Natural killer cell (primary cell): ENCODE data around the gene TRABD. TPM values are rescaled to one million over a fixed set of nuclear protein-coding genes. Genes with fewer than 3 reads are reported as not detected.

Experiments used
- ATAC-seq, 3 donors: fragments of 150-1000 bp in 2 of 3; fragments of 200-7000 bp in 1 of 3; cut with Tn5 transposase; 1 replicate in 1 of 3; 2 replicates in 2 of 3; pipeline ENCODE4 v1.10.0; 2021; ENCODE audit warnings: mild to moderate bottlenecking in 2 of 3, moderate library complexity in 2 of 3
- DNase-seq, 2 donors: peaks; one replicate each; pipeline versions ENCODE4 v3.0.0 to v3.0.0-alpha.2; 2013 to 2021; ENCODE audit warnings: mixed read lengths in 1 of 2
- H3K27ac ChIP-seq: one replicate; pipeline ENCODE4 v1.5.1; 2013; ENCODE audit warnings: mild to moderate bottlenecking, low read length
- H3K27me3 ChIP-seq: one replicate; pipeline ENCODE4 v1.6.1; 2013; ENCODE audit warnings: low read length; ENCODE audit not compliant: control insufficient read depth, insufficient read depth
- H3K36me3 ChIP-seq: one replicate; pipeline ENCODE4 v1.6.1; 2013; ENCODE audit warnings: low read length; ENCODE audit not compliant: control insufficient read depth, insufficient read depth
- H3K4me1 ChIP-seq: one replicate; pipeline ENCODE4 v1.6.1; 2013; ENCODE audit warnings: low read length; ENCODE audit not compliant: control insufficient read depth, insufficient read depth
- H3K4me3 ChIP-seq: one replicate; pipeline ENCODE4 v1.5.1; 2013; ENCODE audit warnings: low read length
- H3K9me3 ChIP-seq: one replicate; pipeline ENCODE4 v1.6.1; 2013; ENCODE audit warnings: low read length; ENCODE audit not compliant: control insufficient read depth, insufficient read depth
- H3K27ac Mint-ChIP-seq, 2 donors: one replicate each; pipeline ENCODE4 v1.8.0; 2022; ENCODE audit warnings: mild to moderate bottlenecking in 2 of 2, mixed read lengths in 2 of 2, moderate library complexity in 1 of 2
- H3K27me3 Mint-ChIP-seq, 2 donors: one replicate each; pipeline ENCODE4 v1.8.0; 2022; ENCODE audit warnings: low read depth in 2 of 2, mixed read lengths in 2 of 2
- H3K36me3 Mint-ChIP-seq: one replicate; pipeline ENCODE4 v1.8.0; 2022; ENCODE audit warnings: mixed read lengths
- H3K4me1 Mint-ChIP-seq, 2 donors: one replicate each; pipeline ENCODE4 v1.8.0; 2022; ENCODE audit warnings: mixed read lengths in 2 of 2
- H3K4me3 Mint-ChIP-seq: one replicate; pipeline ENCODE4 v1.8.0; 2022; ENCODE audit warnings: mild to moderate bottlenecking, moderate library complexity, mixed read lengths
- H3K9me3 Mint-ChIP-seq, 2 donors: one replicate each; pipeline ENCODE4 v1.8.0; 2022; ENCODE audit warnings: mixed read lengths in 2 of 2
- CTCF ChIP-seq: fragments of 200-600 bp; IDR thresholded peaks from one replicate; pipeline ENCODE4 v1.8.0; 2022; ENCODE audit warnings: antibody characterized with exemption
- WGBS: methylation state at CpG from one replicate; pipeline ENCODE4 v1.1.7; 2013; ENCODE audit warnings: missing lambda C conversion rate; ENCODE audit not compliant: insufficient coverage; 5-methylcytosine and 5-hydroxymethylcytosine counted together
- intact Hi-C: fragments of 100-400 bp; cut with micrococcal nuclease; formaldehyde crosslinking; loops from one replicate; pipeline ENCODE4 v1.14.2; 2022
- total RNA-seq, 4 donors: library from RNA; stranded (reverse); fragments of 120-200 nt in 1 of 4; gene quantifications; one replicate each; pipeline versions ENCODE4 v1.2.3 to v1.2.4, GENCODE V29; 2013 to 2022

TRABD gene
- total RNA-seq, 3 donors from 2014 or later (not counting 1 experiment from before 2014, with no cell fraction given) = 129 to 138 (median 132) TPM

DNA sequence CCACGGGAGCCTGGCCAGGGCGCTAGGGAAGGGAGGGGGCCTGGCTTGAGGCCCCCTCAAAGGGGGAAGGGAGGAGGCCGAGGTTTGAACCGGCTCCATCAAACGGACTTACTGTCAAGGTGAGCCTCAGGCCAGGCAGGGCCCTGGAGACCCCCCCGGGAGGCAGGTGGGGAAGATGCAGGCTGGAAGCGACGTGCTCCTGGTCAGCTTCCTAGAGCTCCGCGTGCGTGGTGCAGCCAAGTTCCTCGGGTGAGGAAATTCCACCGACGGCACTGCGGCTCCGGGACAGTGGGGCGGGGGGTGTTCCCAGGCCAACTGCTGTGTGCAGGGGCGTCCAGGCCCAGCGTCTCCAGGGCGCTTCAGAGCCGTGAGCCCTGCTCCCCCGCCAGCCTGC, 7.2 kb upstream of the TRABD start:
- Histone ChIP-seq H3K4me3 (no peak overlapping the region), H3K27me3 (no peaks in the 10 kb centered on the region), H3K4me1 (peaks cover 14% of the 10 kb centered on the region), H3K36me3 (no peaks in the 10 kb centered on the region), H3K9me3 (no peaks in the 10 kb centered on the region), H3K27ac (no peak overlapping the region)
- no peak overlapping the region for H3K4me3 Mint-ChIP-seq
- ATAC-seq (no peak), DNase-seq (no peak)
- 84% methylated on average over 22 of the region's 22 CpGs for WGBS
- intact Hi-C loops = no loop called here
- no peaks in the 10 kb centered on the region for H3K36me3 Mint-ChIP-seq
- no peaks in the 10 kb centered on the region for H3K9me3 Mint-ChIP-seq
- TF ChIP-seq CTCF = no peak
- peaks cover 0 to 9% of the 10 kb centered on the region in 2 donors for H3K27me3 Mint-ChIP-seq
- H3K27ac Mint-ChIP-seq = no peak overlapping the region
- peaks cover 9 to 10% of the 10 kb centered on the region in 2 donors for H3K4me1 Mint-ChIP-seq

GRCh38 chr22:50178871-50179869, 6.5 kb upstream of the TRABD start:
- no peaks in the 10 kb centered on the region for H3K36me3 Mint-ChIP-seq
- no peak overlapping the region for H3K4me3 Mint-ChIP-seq
- H3K27ac Mint-ChIP-seq = no peak overlapping the region
- no peaks in the 10 kb centered on the region for H3K9me3 Mint-ChIP-seq
- TF ChIP-seq CTCF = no peak
- no peaks in the 10 kb centered on the region for H3K27me3 ChIP-seq
- H3K4me1 ChIP-seq = peaks cover 18% of the 10 kb centered on the region
- WGBS = 90% methylated on average over 61 of the region's 64 CpGs
- H3K9me3 ChIP-seq = no peaks in the 10 kb centered on the region
- DNase-seq (no peak), ATAC-seq (no peak)
- intact Hi-C loops = no loop called here
- H3K4me3 ChIP-seq = no peak overlapping the region
- H3K27ac ChIP-seq = no peak overlapping the region
- H3K4me1 Mint-ChIP-seq = peaks cover 9 to 14% of the 10 kb centered on the region in 2 donors
- H3K36me3 ChIP-seq = no peaks in the 10 kb centered on the region
- peaks cover 0 to 8% of the 10 kb centered on the region in 2 donors for H3K27me3 Mint-ChIP-seq

DNA sequence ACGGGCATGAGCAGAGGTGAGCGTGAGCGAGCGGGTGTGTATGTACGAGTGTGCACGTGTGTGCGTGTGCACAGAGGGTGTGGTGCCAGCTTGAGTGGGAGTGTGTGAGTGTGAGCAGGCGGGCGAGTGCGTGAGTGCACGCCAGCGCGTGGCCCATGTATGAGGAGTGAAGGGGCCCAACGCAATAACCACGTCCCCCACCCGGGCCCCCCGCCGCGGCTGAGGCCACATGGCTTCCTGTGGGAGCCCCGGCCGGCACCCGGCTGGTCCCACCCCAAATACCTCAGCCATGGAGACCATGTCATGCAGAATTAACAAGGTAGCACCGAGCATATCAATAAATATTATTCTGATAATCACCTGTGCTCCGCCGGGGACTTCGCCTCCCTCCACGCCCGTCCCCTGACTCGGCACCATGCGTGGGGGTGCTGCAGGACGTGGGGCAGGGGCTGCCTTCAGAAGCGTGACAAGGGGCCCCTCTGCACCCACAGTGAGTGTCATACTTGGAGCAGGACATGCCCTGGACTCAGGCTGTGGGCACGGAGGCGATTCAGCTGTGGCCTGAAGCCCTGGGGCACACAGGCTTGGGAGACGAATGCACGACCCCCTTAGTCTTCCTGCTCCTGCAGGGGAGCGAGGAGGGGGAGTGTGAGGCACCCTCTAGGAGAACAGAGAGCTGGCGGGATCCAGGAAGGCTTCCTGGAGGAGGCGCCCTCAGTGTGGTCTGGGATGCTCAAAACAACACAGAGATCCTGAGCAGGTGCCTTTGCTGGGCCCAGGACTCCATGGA, 5.6 kb upstream of the TRABD start:
- peaks cover 0 to 8% of the 10 kb centered on the region in 2 donors for H3K27me3 Mint-ChIP-seq
- DNase-seq (no peak), ATAC-seq (no peak)
- peaks cover 9 to 19% of the 10 kb centered on the region in 2 donors for H3K4me1 Mint-ChIP-seq
- no peak overlapping the region for H3K27ac Mint-ChIP-seq
- no peak overlapping the region for H3K4me3 Mint-ChIP-seq
- intact Hi-C loops = no loop called here
- no peaks in the 10 kb centered on the region for H3K9me3 ChIP-seq
- H3K36me3 Mint-ChIP-seq = no peaks in the 10 kb centered on the region
- no peaks in the 10 kb centered on the region for H3K36me3 ChIP-seq
- no peaks in the 10 kb centered on the region for H3K27me3 ChIP-seq
- no peak overlapping the region for H3K4me3 ChIP-seq
- TF ChIP-seq CTCF = no peak
- no peaks in the 10 kb centered on the region for H3K9me3 Mint-ChIP-seq
- no peak overlapping the region for H3K27ac ChIP-seq
- H3K4me1 ChIP-seq = peaks cover 26% of the 10 kb centered on the region
- 45% methylated on average over 39 of the region's 39 CpGs for WGBS
